ENCODE data around the gene GRB10.
A peak's percentile ranks its signal among the peaks of the same experiment; 100 is the strongest.

The GRB10 gene

GRCh38 chr7:50626286-50626685, 156.4 kb downstream of the GRB10 start:
- intact Hi-C loops (cut with DNase I): no loop called here
- DNase-seq: peak in 1 of 10 donors; percentile 35

DNA sequence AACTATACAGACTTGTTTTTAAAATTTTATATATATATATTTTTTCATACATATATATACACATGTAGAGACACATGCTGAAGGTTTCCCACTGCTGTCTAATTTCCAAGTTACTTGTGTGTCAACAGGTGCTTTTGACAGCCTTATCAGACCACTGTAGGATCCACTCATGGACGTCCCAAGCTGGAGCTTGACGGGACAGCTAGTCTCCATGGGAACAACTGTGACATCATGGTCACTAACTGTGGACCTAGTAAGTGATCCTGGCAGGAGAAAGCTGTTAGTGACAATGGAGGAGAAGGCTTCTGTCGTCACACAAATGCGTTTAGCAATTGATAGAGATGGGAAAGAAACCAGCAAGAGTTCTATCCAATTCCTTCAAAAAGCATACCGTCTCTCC, 157.3 kb downstream of the GRB10 start:
- intact Hi-C loops (cut with DNase I): no loop called here
- peak in 1 of 10 donors; percentile 34 for DNase-seq

- DNase-seq: no peak
- intact Hi-C loops (cut with DNase I): no loop called here
These were observed 159.9 kb downstream of the GRB10 start for GRCh38 chr7:50622821-50623220.

GRCh38 chr7:50621973-50622490, 160.7 kb downstream of the GRB10 start:
- DNase-seq: peak in 1 of 10 donors; percentile 44
- intact Hi-C loops (cut with DNase I): no loop called here

DNA sequence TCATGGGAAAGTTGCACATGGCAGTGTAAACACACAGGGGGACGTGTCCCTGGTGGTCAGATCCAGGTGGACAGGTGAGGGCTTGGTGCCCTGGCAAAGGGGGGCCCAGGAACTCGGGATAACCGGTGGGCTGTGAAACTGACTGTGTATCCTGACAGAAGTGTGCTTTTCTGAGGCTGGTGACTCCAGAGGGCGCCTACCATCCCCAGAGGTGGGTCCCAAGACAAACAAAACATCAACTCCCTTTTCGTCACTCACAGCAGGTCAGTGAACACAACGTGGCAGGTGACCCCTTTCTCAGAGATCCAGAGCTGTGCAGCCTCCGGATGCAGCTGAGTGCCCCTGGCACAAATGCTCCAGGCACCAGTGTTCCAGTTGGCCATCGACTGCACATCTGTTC, 161.5 kb downstream of the GRB10 start:
- peak in 2 of 10 donors; percentile 34 to 52 for DNase-seq
- intact Hi-C loops (cut with DNase I): no loop called here

GRCh38 chr7:50620433-50620832, 162.3 kb downstream of the GRB10 start:
- DNase-seq: no peak
- intact Hi-C loops (cut with DNase I): no loop called here

- intact Hi-C loops (cut with DNase I): no loop called here
- no peak for DNase-seq
These were observed 163.0 kb downstream of the GRB10 start for GRCh38 chr7:50619684-50620083.

DNA sequence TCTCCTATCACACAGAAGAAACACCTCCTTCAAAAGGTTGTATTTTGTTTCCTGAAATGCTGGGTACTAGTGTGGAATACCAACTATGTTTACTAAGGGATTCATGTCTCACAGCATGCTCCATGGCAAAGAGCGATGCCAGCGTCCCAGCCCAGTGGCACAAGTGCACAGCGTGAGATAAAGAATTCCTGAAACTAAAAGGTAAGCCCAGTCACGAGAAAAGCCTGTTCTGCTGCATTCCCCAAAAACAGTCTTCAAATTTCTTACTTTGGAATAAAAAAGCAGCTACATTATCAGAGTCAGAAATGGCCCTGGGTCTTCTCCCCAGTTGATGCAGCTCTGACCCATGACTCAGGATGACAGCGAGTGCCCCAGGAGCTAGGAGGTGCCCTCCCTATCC, 164.4 kb downstream of the GRB10 start:
- DNase-seq: peak in 1 of 10 donors; percentile 42
- intact Hi-C loops (cut with DNase I): no loop called here

DNA sequence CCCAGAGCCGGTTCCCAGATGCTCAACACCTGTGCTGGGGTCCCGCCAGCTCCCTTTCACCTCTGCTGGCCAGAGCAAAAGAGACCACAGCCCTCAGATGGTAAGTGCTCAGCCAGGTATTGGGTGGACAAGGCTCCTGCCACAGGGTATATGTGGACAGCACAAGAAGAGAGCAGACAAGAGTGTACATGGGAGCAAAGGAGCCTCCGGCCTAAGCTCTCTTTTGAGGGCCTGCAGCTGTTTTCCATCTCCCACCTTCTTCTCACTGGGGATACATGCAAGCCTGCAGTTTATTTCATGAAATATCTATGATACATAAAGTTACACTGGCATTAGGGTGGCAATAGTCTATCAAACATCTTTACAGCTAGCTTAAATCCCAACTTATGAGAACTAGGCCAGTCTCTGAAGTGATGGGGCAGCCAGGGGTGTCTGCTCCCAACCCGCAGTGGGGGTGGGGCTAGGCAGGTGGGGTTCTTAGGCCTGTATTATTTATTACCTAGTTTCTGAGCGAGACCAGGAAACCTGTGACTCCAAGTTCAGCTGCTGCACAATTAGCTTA, 167.1 kb downstream of the GRB10 start:
- intact Hi-C loops (cut with DNase I): no loop called here
- DNase-seq: peak in 1 of 10 donors; percentile 32

- DNase-seq: no peak
- intact Hi-C loops (cut with DNase I): no loop called here
These were observed 167.8 kb downstream of the GRB10 start for GRCh38 chr7:50614721-50615518.

DNA sequence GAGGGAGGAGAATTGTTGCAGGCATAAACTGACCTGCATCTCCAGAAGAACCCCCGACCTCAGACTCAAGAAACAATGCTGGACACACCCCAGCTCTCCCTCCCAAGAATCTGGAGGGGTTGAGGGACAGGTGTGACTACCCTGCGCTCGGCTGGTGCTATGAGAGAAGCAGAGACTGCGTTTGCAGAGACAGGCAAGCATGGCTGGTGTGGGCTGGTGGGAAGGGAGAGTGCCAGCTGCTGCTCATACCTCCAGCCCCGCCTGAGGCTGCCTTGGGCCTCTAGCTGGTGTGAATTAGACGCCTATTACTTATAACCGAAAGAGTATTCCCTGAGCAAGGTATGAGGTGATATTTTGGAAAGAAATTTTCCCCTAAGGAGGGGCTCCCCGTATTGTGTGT, 169.2 kb downstream of the GRB10 start:
- intact Hi-C loops (cut with DNase I): no loop called here
- no peak for DNase-seq

GRCh38 chr7:50612704-50613103, 170.0 kb downstream of the GRB10 start:
- no peak for DNase-seq
- intact Hi-C loops (cut with DNase I): no loop called here

- no peak for DNase-seq
- intact Hi-C loops (cut with DNase I): no loop called here
These were observed 172.0 kb downstream of the GRB10 start for GRCh38 chr7:50610521-50611277.

- no peak for DNase-seq
- intact Hi-C loops (cut with DNase I): no loop called here
These were observed 174.3 kb downstream of the GRB10 start for GRCh38 chr7:50608196-50608906.

DNA sequence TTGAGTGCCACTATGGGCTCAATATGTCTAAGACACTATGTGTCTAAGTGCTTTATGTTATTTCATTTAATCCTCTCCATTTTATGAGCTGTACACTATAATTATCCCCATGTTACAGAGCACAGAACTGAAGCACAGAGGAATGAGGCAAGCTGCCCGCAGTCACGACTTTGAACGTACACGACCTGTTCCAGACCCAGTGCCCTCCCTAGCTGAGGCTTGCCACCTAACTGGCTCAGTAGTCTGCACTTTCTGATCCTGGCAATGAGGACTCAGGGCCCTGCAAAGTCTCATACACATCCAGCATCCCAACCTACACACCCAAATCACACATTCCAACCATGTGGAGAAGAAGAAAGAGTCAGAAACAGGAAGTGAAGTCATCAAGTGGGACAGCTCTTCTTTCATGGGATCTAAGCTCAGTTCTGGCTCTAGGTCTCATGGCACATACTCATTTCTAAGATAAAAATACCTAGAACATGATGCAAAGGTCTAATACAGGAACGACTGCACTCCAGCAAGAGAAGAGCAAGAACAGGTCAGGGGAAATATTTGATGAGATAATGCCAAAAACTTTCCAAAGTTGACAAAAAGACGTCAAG, 175.1 kb downstream of the GRB10 start:
- no peak for DNase-seq

DNA sequence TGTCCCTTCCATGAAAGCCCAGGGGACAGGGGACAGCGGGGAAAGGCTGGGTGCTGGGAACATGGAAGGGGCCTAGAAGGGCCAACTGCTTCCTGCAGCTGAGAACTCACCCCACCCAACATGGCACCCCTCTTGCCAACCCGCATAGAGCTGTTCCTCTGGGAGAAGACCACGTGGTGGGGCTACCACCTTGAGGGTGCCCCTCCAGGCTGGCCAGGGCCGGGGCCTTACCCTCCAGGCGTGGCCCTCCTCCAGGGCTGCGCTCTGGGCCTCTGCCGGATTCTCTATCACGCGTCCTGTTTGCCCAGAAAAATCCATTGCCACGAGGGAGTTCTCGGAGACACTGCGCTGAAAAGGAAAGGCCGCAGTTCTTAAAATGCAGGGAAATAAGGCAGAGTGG, 177.6 kb downstream of the GRB10 start:
- no peak for DNase-seq
- intact Hi-C loops (cut with DNase I): no loop called here

More for the DNA sequence above, 175.1 kb downstream of the GRB10 start:
- intact Hi-C loops (cut with DNase I): no loop called here

DNA sequence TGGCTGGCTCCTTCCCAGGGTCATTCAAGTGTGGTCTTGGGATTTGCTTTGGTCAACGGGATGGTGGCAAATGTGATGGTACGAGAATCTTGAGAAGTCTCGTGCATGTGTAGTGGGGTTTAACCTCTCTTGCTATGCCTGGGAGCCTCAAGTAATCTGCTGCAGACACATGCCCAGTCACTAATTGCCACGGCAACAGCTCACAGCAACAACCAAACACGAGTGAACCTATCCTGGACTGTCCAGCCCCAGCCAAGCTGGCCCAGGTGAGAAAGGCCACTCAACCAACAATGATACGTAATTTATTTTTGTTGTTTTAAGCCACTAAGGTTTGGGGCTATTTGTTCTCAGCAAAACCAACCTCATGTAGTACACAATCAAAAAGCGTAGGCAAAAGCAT, 179.4 kb downstream of the GRB10 start:
- intact Hi-C loops (cut with DNase I): no loop called here
- no peak for DNase-seq

GRCh38 chr7:50599385-50599784, 183.3 kb downstream of the GRB10 start:
- intact Hi-C loops (cut with DNase I): loop anchor here (5.0 kb wide), 1 partner anchor 83 kb away; no protein-coding TSS in a partner anchor
- DNase-seq: no peak

DNA sequence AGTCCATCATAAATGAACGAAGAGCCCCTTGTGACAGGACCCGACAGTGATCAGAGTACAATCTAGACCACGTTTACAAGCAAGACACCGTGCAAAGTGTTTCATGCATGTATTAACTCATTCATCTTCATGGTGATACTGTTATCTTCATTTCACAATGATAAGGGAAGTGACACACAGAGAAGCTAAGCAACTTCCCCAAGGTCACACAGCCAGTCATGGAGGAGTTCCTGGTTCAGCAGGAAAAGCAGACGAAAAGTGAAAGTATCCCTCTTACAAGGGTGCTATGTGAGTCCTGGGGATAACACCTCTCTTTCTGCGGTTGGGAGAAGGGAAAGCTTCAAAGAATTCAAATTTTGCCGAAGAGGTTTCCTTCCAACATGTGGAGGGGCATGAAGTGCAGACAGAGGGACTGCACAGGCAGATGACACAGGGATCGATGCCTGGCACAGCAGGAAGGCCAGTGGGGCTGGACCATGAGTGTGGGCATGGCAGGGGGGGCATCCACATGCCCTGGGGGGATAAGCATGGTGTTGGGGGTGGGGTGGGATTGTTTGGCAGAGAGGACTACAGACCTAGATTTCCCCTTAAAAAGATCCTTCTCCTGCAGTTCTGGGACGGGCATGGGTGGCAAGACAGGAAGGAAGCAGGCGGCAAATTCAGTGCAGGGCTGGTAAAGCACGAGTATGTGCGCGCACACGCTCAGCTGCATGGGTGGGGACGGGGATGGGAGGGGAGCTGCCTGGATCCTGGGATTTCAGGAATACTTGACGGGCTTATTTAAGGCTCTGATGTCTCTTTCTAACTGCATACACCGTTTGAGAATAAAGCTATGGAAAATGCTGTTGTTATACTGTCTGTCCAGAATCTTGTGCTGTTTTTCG, 184.0 kb downstream of the GRB10 start:
- DNase-seq: no peak
- intact Hi-C loops (cut with DNase I): loop anchor here (5.0 kb wide), 1 partner anchor 84 kb away; no protein-coding TSS in a partner anchor

All from posterior cingulate gyrus (tissue), 11 donors.